ENCODE results near the gene GUCA1A. TPM values are rescaled to one million over a fixed set of nuclear protein-coding genes. Genes with fewer than 3 reads are reported as not detected.

Gene GUCA1A
- total RNA-seq, 1 experiment from 2014 or later = 17.2 TPM

DNA sequence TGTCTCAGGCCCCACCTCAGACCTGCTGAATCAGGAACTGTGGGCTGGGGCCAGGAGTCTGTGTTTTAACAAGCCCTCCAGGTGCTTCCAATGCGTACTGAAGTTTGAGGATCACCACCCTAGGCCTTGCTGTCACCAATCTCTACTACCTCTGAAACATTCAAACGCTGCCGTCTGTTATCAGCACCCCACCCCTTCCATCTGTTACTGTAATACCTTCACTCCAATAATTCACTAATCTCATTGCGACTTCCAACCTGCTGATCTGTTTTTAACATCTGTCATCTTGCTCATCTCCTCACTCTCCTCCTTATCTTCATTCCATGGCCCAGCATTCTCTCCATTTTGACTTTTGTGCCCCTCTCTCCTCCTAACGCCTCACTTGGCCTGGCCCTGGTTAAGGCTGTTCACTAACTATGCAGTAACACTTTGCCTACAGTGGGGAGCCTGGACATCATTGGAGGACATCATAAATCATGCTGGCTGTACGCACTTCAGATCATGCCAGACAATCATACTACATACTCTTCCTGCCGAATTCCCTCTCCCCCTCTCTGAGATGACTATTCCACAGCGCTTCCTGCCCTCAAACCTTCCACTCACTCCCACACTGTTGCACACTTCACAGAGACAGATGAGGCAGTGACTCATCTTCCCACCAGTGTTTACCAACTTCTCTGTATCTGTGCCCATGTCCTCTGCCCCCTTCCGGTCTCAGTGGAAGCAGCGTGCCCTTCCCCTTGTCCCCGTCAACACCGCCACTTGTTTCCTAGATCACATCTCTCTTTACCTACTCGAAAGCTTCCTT lies 24.6 kb downstream of the GUCA1A start:
- no peak overlapping the region for H3K4ac ChIP-seq (ENCODE audit: low read depth, low read length)
- H3K36me3 Mint-ChIP-seq (ENCODE audit: insufficient read depth in 1 of 3, low read depth in 3 of 3) = peaks cover 0 to 2% (median 2%) of the 10 kb centered on the region in 3 experiments; a peak in 2 of 7 replicates

More for the DNA sequence above, 24.6 kb downstream of the GUCA1A start:
- no peak for DNase-seq
- H3T11ph ChIP-seq (ENCODE audit: low read length) = no peak overlapping the region
- no peaks in the 10 kb centered on the region for H3K9me3 Mint-ChIP-seq
- no peak overlapping the region for H2BK20ac ChIP-seq (ENCODE audit: low read depth, low read length, poor library complexity, severe bottlenecking)
- no peak overlapping the region for H2BK12ac ChIP-seq (ENCODE audit: insufficient read length, low read depth, low read length)
- H3K4me2 ChIP-seq (ENCODE audit: insufficient read depth, insufficient read length, low read length) = no peak overlapping the region
- no peak overlapping the region for H4K5ac ChIP-seq (ENCODE audit: insufficient read length, low read depth, low read length)
- H2BK5ac ChIP-seq (ENCODE audit: insufficient read length, low read length) = no peak overlapping the region
- H3K14ac ChIP-seq (ENCODE audit: insufficient read depth, low read length) = no peak overlapping the region
- no CpG with 5 or more reads among the region's 13 CpGs for WGBS (ENCODE audit: extremely low coverage, insufficient read length, low lambda C conversion rate)
- H3K79me2 ChIP-seq (ENCODE audit: insufficient read depth, low read length) = no peaks in the 10 kb centered on the region
- TF ChIP-seq, protein P1, sequence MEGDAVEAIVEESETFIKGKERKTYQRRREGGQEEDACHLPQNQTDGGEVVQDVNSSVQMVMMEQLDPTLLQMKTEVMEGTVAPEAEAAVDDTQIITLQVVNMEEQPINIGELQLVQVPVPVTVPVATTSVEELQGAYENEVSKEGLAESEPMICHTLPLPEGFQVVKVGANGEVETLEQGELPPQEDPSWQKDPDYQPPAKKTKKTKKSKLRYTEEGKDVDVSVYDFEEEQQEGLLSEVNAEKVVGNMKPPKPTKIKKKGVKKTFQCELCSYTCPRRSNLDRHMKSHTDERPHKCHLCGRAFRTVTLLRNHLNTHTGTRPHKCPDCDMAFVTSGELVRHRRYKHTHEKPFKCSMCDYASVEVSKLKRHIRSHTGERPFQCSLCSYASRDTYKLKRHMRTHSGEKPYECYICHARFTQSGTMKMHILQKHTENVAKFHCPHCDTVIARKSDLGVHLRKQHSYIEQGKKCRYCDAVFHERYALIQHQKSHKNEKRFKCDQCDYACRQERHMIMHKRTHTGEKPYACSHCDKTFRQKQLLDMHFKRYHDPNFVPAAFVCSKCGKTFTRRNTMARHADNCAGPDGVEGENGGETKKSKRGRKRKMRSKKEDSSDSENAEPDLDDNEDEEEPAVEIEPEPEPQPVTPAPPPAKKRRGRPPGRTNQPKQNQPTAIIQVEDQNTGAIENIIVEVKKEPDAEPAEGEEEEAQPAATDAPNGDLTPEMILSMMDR (conservative IDR thresholded peaks at IDR 0.05) = no peak
- H3K23me2 ChIP-seq (ENCODE audit: insufficient read length, low read depth, low read length, poor library complexity, severe bottlenecking) = no peaks in the 10 kb centered on the region
- H3K4me1 Mint-ChIP-seq = peaks cover 13 to 20% of the 10 kb centered on the region in 2 experiments
- H2BK120ac ChIP-seq (ENCODE audit: low read depth, low read length, poor library complexity, severe bottlenecking) = no peak overlapping the region
- H3K27ac ChIP-seq (ENCODE audit: insufficient read length, low read depth, low read length) = no peak overlapping the region
- no peak overlapping the region for H2AFZ ChIP-seq (ENCODE audit: low read length)
- H3K27me3 ChIP-seq (ENCODE audit: insufficient read depth, low read length) = no peaks in the 10 kb centered on the region
- H2BK15ac ChIP-seq (ENCODE audit: low read depth, low read length) = no peak overlapping the region
- no peak overlapping the region for H3K27ac Mint-ChIP-seq
- H4K91ac ChIP-seq (ENCODE audit: insufficient read length, low read depth, low read length) = no peak overlapping the region
- no peaks in the 10 kb centered on the region for H3K79me1 ChIP-seq (ENCODE audit: insufficient read depth, low read depth, low read length, poor library complexity, severe bottlenecking)
- H3K56ac ChIP-seq (ENCODE audit: insufficient read length, low read depth, low read length) = no peak overlapping the region
- H3K27me3 Mint-ChIP-seq (ENCODE audit: low read depth) = peaks cover 4% of the 10 kb centered on the region
- no peak overlapping the region for H3K4me3 Mint-ChIP-seq
- H4K8ac ChIP-seq (replicated peaks; ENCODE audit: insufficient read length, low read depth, low read length) = no peak overlapping the region
- no peak overlapping the region for H3K9ac ChIP-seq (ENCODE audit: extremely low read depth, insufficient read length, low read length)
- no peak overlapping the region for H2AK5ac ChIP-seq (ENCODE audit: insufficient read length, low read length)
- peaks cover 5% of the 10 kb centered on the region; the same call in 1 of the 2 replicates for H3K4me1 ChIP-seq (ENCODE audit: insufficient read depth, low read length)
- no peaks in the 10 kb centered on the region for H3K9me3 ChIP-seq (ENCODE audit: control insufficient read depth, low read depth, low read length)
- no peaks in the 10 kb centered on the region for H4K20me1 ChIP-seq (ENCODE audit: control insufficient read depth, insufficient read depth, insufficient read length)
- no peak overlapping the region for H3K18ac ChIP-seq (ENCODE audit: insufficient read length, low read depth, low read length)
- H3K23ac ChIP-seq (ENCODE audit: insufficient read length, low read depth, low read length) = no peak overlapping the region
